ENCODE measurements around the gene SORCS2. TPM values are rescaled to one million over a fixed set of nuclear protein-coding genes. Genes with fewer than 3 reads are reported as not detected.

The SORCS2 gene
- total and polyA plus RNA-seq, 2 of the 8 experiments (the other 6 are each of a cell fraction or from before 2014, with no cell fraction given), result 0.36 to 1.8 TPM

GRCh38 chr4:7311205-7311604, 118.9 kb downstream of the SORCS2 start:
- Histone ChIP-seq H3K4me2 (ENCODE audit: insufficient read depth in 1 of 2, low read depth in 2 of 2, low read length in 2 of 2) (no peak overlapping the region), H3K4ac (replicated peaks; ENCODE audit: insufficient read length, low read depth, low read length) (no peak overlapping the region), H2BK15ac (ENCODE audit: low read length) (no peak overlapping the region), H4K20me1 (replicated peaks in 1 of 2; ENCODE audit: control insufficient read depth in 1 of 2, insufficient read depth in 2 of 2, low read length in 2 of 2) (no peaks in the 10 kb centered on the region), H3K27ac (ENCODE audit: low read depth, low read length) (no peak overlapping the region), H2BK12ac (ENCODE audit: low read depth, low read length) (no peak overlapping the region), H2BK20ac (ENCODE audit: low read length) (no peak overlapping the region), H3K14ac (ENCODE audit: insufficient read length) (no peak overlapping the region), H2BK5ac (ENCODE audit: low read depth, low read length) (no peak overlapping the region), H4K91ac (replicated peaks; ENCODE audit: insufficient read length, low read length) (no peak overlapping the region), H3K4me1 (replicated peaks in 1 of 4; ENCODE audit: control insufficient read depth in 3 of 4, insufficient read depth in 4 of 4, low read length in 3 of 4) (peaks cover 0 to 6% (median 2%) of the 10 kb centered on the region in 4 experiments; a peak in 3 of 7 replicates), H3K56ac (replicated peaks; ENCODE audit: insufficient read length, low read depth, low read length) (no peak overlapping the region), H2AK5ac (ENCODE audit: low read depth, low read length) (no peak overlapping the region), H3K79me1 (ENCODE audit: low read depth, low read length) (no peaks in the 10 kb centered on the region), H3K27me3 (replicated peaks in 1 of 4; ENCODE audit: control insufficient read depth in 3 of 4, extremely low read depth in 1 of 4, insufficient read depth in 3 of 4, low read length in 3 of 4) (no peaks in the 10 kb centered on the region; a peak in 1 of 7 replicates), H3K79me2 (ENCODE audit: control insufficient read depth in 1 of 2, insufficient read depth in 2 of 2, low read length in 2 of 2) (no peaks in the 10 kb centered on the region), H3K18ac (ENCODE audit: extremely low read depth, low read length) (no peak overlapping the region), H3K9ac (replicated peaks in 1 of 4; ENCODE audit: extremely low read depth in 1 of 4, low read depth in 3 of 4, low read length in 3 of 4) (no peak overlapping the region), H3K36me3 (ENCODE audit: control insufficient read depth in 2 of 4, insufficient read depth in 4 of 4, low read length in 3 of 4) (no peaks in the 10 kb centered on the region), H2AFZ (ENCODE audit: low read length) (no peak overlapping the region), H3K9me3 (ENCODE audit: insufficient read depth in 2 of 2, low read depth in 1 of 2, low read length in 1 of 2) (no peaks in the 10 kb centered on the region), H3K4me3 (ENCODE audit: extremely low read depth in 1 of 4, insufficient read depth in 2 of 4, low read depth in 3 of 4, low read length in 4 of 4) (no peak overlapping the region), H4K5ac (ENCODE audit: insufficient read length, low read depth, low read length) (no peak overlapping the region), H2BK120ac (replicated peaks; ENCODE audit: low read depth, low read length) (no peak overlapping the region), H3K23ac (ENCODE audit: insufficient read length) (no peak overlapping the region), H3K23me2 (ENCODE audit: low read depth, low read length) (peaks cover 5% of the 10 kb centered on the region; the same call in 1 of the 2 replicates), H4K8ac (ENCODE audit: extremely low read depth, insufficient read depth, low read length) (no peak overlapping the region)
- WGBS, 2 experiments (ENCODE audit: extremely low coverage in 1 of 2, insufficient coverage in 1 of 2, insufficient read length in 1 of 2, insufficient replicate concordance in 2 of 2, low coverage in 1 of 2, low lambda C conversion rate in 2 of 2, missing lambda C conversion rate in 1 of 2), result 91% methylated on average over 8 of the region's 8 CpGs; no CpG with 5 or more reads in 1 of the 2 experiments
- CTCF ChIA-PET (ENCODE audit: partially characterized antibody), result interaction anchor here (1.1 to 2.6 kb wide), 3 partner anchors 15 to 120 kb away, joined by 6 to 16 read pairs (median 6); partner anchors contain the start of gene SORCS2
- FAIRE-seq (peak; percentile 13), DNase-seq (ENCODE audit: low read depth in 1 of 2, low spot score in 2 of 2) (no peak)
- POLR2A ChIA-PET (ENCODE audit: partially characterized antibody), result interaction anchor here (0.6 kb wide), 1 partner anchor 248 kb away, joined by 3 read pairs; no protein-coding TSS in a partner anchor
- TF ChIP-seq MAFK (IDR thresholded peaks at IDR 0.05; ENCODE audit: low read depth, low read length) (no peak), USF2 (IDR thresholded peaks at IDR 0.05; ENCODE audit: low read length) (no peak), NRF1 (IDR thresholded peaks at IDR 0.05; ENCODE audit: low read depth, low read length) (no peak), JUND (IDR thresholded peaks at IDR 0.05; ENCODE audit: low read length) (no peak), JUN (IDR thresholded peaks at IDR 0.05; ENCODE audit: low read depth, low read length) (no peak), CBX8 (IDR thresholded peaks at IDR 0.05; ENCODE audit: borderline replicate concordance, low read depth, low read length) (no peak), SUZ12 (IDR thresholded peaks at IDR 0.05; ENCODE audit: low read length) (no peak), HDAC2 (IDR thresholded peaks at IDR 0.05; ENCODE audit: borderline replicate concordance in 1 of 2, low read depth in 2 of 2, low read length in 2 of 2) (no peak)
